SK-N-DZ (cell line): Measurements from ENCODE around the gene MUC2.

Source experiments
- DNase-seq: peaks from one replicate; pipeline ENCODE4 v3.0.0-alpha.2; 2015; ENCODE audit warnings: low spot score

The MUC2 gene

GRCh38 chr11:1087279-1087960 lies 12.7 kb downstream of the MUC2 start:
- DNase-seq: no peak

- no peak for DNase-seq
Observed at GRCh38 chr11:1087961-1088926, 13.6 kb downstream of the MUC2 start.

GRCh38 chr11:1088927-1089737 lies 14.5 kb downstream of the MUC2 start:
- DNase-seq: no peak

DNA sequence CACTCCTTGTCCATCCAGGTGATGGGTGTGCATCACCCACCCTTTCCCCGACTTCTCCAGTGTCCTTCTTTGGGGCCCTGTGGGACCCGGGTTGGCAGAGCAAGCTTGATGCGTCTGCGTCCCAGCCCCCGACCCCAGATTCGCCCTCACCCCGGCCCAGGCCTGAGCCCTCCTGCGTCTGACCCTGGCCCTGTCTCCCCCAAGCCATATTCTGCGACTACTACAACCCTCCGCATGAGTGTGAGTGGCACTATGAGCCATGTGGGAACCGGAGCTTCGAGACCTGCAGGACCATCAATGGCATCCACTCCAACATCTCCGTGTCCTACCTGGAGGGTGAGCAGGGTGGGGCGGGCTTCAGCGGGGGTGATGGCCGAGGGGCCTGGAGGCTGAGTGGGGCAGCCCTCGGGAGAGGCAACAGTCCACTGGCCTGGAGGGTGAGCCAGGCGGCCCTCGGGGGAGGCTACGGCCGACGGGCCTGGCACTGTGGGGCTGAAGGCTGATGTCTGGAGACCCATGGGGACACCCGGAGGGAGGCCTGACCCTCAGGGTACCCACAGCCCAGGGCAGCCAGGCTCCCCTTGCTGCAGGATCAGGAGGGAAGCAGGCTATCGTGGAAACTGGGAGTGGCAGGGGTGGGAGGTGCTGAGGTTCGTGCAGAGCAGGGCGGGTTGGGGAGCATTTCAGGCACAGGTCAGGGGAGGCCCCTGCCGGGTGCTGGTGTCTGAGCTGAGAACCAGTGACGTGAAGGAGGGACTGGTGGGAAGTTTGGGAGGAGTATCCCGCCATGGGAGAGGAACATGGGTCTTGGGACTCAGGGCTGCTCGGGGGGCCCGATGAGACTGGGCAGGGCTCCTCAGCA lies 15.3 kb downstream of the MUC2 start:
- no peak for DNase-seq

DNA sequence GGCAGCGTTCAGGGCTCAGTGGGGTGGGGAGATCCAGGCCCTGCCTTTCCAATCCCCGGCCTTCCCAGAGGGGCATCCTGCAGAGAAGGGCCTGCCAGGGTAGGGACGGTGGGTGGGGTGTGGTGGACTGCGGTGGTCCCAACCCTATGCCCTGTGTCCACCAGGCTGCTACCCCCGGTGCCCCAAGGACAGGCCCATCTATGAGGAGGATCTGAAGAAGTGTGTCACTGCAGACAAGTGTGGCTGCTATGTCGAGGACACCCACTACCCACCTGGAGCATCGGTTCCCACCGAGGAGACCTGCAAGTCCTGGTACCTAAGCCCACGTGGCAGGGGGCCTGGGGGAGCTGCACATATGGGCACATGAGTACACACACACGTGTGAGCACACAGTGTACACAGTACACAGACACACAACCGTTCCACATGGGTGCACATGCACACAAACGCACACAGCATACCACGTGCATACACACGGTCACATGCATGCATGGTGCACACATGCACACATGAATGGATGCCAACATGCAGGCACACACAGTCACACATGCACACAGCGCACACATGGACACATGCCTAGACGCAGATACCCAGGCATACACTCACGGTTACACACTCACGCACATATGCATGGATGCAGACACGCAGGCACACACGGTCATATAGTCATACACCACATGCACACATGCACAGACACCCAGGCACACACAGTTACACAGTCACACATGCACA lies 16.1 kb downstream of the MUC2 start:
- no peak for DNase-seq

- DNase-seq: no peak
Observed at GRCh38 chr11:1091332-1092083, 16.8 kb downstream of the MUC2 start.

GRCh38 chr11:1092145-1092670 lies 17.5 kb downstream of the MUC2 start:
- no peak for DNase-seq

DNA sequence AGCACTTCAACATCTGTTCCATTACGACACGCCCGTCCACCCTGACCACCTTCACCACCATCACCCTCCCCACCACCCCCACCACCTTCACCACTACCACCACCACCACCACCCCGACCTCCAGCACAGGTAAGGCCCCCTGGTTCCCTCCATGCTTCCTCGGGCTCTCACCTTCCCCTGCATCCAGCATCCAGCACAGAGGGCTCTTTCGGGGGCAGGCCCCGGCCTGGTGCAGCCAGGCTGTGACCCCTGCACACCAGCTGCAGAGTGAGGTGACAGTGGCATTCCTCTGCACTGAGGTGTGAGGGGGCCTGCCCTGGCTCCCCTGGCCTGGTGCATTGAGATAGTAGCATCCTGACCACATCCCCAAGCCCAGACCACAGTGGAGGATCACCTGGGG lies 18.2 kb downstream of the MUC2 start:
- no peak for DNase-seq

DNA sequence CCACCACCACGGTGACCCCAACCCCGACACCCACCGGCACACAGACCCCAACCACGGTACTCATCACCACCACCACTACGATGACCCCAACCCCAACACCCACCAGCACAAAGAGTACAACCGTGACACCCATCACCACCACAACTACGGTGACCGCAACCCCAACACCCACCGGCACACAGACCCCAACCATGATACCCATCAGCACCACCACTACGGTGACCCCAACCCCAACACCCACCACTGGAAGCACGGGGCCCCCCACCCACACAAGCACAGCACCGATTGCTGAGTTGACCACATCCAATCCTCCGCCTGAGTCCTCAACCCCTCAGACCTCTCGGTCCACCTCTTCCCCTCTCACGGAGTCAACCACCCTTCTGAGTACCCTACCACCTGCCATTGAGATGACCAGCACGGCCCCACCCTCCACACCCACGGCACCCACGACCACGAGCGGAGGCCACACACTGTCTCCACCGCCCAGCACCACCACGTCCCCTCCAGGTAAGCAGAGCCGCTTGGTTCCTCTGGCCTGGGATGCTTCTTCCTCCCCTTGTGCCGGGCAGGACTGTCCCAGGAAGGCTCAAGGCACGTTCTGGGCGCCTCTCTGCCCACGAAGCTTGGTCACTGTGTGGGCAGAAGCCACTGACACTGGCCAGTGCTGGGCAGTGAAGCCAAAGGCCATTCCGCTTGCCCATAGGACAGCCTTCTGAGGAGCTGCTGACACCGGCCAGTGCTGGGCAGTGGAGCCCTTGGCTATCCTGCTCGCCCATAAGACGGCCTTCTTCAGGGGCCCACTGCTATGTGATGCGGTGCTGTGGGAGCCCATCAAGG lies 25.1 kb downstream of the MUC2 start:
- DNase-seq: no peak

- no peak for DNase-seq
Observed at GRCh38 chr11:1100417-1101245, 26.0 kb downstream of the MUC2 start.

DNA sequence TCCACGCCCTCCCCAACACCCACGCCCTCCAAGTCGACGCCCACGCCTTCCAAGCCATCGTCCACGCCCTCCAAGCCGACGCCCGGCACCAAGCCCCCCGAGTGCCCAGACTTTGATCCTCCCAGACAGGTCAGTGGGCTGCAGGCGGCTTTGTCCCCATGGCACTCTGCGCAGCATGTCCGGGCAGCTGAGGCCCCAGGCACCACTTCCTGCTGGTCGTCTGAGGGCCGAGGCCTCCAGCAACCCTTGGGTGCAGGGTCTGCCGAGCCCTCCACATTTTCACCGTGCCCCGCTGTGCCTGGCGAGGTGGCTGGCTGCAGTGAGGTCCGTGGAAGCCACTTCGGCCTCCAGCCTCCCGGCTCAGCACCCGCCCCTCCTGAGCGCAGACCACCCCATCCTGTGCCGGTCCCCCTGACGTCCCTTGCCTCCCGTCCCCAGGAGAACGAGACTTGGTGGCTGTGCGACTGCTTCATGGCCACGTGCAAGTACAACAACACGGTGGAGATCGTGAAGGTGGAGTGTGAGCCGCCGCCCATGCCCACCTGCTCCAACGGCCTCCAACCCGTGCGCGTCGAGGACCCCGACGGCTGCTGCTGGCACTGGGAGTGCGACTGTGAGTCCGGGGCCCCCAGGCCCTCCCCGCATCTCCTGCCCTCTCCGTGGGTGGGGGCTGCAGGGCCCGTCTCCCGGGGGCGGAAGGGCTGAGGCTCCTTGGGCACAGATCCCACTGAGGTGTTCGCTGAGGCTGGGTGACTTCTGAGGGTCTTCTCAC lies 26.8 kb downstream of the MUC2 start:
- no peak for DNase-seq

DNA sequence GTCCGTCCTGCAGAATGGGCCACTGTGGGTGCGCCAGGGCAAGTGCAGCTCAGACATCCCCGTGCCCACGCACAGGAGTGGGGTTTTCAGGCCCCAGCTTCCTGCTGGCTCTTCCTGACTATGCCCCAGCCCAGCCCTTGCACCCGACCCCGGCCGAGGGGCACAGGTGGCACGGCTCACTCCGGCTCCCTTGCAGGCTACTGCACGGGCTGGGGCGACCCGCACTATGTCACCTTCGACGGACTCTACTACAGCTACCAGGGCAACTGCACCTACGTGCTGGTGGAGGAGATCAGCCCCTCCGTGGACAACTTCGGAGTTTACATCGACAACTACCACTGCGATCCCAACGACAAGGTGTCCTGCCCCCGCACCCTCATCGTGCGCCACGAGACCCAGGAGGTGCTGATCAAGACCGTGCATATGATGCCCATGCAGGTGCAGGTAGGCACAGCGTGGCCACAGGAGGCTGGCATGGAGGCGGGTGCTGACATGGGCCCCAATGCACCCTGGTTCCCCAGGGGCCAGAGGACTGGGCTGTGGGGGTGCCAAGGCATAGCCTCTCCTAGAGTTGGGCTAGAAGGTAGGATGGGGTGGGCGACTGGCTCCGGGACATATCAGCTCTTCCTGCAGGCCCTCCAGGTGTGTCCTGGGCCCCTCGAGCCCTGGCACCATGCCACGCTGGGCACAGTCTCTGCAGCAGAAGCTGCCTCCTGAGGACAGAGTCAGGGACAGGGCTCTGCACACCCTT lies 27.7 kb downstream of the MUC2 start:
- DNase-seq: no peak

DNA sequence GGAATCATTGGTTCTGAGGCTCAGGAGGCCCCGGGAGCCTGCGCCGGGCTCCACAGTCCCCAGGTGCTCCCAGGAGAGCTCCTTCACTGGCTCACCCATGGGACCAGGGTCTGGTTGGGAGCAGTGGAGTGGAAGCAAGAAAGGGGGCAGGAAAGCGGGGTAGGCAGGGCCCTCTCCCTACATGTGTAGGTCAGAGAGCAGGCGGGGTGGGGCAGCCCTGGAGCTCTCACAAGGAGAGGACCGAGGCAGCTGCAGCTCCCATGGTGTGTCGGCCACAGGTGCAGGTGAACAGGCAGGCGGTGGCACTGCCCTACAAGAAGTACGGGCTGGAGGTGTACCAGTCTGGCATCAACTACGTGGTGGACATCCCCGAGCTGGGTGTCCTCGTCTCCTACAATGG lies 28.3 kb downstream of the MUC2 start:
- DNase-seq: no peak

DNA sequence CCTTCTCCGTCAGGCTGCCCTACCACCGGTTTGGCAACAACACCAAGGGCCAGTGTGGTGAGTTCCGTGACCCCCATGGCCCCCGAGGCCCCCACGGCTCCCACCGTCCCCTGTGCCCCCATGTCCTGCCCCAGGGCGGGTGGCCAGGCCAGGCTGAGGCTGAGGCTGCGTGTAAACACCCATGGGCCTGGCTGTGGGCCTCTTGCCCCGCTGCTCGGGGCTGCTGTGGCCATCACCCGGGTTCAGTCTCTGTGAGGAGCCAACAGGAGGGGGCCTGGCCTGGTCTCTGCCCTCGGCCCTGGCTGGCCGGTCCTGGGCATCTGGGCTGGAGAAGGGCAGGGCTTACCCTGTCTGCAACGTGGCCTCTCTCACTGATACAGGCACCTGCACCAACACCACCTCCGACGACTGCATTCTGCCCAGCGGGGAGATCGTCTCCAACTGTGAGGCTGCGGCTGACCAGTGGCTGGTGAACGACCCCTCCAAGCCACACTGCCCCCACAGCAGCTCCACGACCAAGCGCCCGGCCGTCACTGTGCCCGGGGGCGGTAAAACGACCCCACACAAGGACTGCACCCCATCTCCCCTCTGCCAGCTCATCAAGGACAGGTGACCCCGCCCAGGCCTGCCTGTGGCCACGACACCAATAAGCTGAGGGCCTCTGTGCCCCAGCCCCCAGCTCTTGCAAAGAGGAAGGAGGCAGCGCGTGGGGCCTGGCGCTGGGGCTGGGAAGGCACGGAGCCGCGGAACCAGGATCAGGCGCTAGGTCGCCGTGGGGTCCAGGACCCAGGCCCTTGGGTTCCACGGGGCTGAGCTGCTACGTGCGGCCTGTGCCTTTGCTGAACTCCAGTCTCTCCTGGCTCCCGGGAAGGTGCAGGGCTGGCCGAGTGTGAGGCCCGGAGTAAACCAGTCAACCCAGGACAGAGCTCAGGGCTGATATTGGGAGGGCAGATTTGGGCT lies 29.0 kb downstream of the MUC2 start:
- DNase-seq: no peak
